ENCODE measurements around the gene TMCO4. TPM values are rescaled to one million over a fixed set of nuclear protein-coding genes. Genes with fewer than 3 reads are reported as not detected.

Gene TMCO4
- total RNA-seq, 1 experiment from 2014 or later: 4.0 TPM

DNA sequence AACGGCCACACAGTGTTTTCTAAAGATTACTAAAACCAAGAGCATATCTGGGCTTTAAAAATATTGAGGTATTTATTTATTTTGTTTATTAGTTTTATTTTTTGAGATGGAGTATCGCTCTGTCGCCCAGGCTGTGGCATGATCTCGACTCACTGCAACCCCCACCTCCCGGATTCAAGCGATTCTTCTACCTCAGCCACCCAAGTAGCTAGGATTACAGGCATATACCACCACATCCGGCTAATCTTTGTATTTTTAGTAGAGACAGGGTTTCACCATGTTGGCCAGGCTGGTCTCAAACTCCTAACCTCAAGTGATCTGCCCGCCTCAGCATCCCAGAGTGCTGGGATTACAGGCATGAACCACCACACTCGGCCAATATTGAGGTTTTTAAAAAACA lies 23.9 kb downstream of the TMCO4 start:
- DNase-seq (ENCODE audit: low spot score): no peak

DNA sequence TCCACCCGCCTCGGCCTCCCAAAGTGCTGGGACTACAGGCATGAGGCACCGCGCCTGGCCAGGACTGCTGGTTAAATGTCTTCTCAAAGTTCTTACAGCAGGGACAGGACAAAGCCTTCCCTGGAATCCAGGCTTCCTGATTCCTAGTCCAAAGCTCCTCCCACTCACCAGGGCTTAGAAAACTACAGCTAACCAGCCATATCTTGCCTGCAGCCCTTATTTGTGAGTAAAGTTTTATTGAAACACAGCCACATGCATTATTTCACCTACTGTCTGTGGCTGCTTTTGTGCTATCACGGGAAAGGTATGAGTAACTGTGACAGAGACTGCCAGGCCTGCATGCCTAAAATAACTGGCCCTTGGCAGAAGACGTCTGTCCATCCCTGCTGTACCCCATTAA lies 24.4 kb downstream of the TMCO4 start:
- no peak for DNase-seq (ENCODE audit: low spot score)

DNA sequence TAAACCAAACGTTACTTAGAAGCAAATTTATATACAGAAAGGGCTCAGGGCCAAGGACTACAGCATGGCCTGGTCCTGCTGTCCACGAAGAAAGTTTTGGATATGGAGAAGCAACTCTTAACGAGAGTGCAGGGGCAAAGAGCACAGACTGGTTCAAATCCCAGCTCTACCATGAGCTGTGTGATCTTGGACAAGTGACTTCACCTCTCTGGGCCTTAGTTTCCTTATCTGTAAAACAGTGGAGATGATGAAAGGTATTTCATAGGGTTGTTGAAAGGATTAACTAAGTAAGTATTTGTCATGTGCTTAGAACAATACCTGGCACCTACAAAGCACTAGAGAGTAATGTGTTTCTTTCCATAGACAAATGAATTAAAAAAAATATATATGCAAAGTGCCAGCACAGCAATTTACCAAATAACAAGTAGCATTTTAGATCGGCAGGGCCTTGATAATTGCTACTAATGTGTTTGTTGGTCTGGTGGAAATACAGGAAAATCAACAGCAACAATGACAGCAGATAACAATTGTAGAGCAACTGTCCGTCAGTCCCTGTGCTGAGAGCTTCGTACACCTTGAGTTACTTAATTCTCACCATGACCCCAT lies 25.4 kb downstream of the TMCO4 start:
- DNase-seq (ENCODE audit: low spot score): no peak

DNA sequence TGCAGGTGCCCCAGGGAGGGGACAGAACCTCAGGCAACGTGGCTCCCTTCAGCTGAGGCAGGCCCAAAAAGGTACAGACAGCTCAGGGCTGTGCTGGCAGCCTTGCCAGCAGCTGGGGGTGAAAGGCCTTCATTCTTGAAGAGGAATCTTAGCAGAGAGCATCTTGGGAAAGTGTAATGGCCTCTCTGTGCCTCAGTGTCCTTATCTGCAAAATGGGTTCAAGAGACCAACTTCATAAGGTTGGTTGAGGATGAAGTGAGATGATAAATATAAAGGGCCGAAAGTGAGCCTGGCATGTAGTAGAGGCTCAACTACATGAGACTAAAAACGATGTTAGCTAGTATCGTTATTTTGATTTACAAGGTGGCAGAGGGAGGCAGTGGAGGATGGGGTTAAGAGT lies 26.2 kb downstream of the TMCO4 start:
- DNase-seq (ENCODE audit: low spot score): no peak

DNA sequence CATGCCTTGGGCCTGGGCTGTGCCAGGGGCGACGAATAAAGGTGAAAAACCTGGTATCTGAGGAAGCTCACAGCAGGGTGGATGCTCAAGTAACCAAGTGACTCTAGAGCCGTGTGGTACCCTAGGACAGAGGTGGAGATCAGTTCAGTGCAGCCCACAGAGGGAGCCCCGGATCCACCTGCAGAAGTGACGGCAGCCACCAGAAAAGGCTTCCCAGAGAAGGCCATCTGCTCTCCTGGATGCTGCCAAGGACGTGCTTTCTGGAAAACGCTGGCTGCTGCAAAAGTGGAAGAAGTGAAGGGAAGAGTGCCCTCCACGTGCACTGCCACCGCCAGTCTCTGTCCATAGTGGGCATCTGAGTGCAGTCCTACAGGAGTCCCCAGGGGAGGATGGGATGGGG lies 27.7 kb downstream of the TMCO4 start:
- no peak for DNase-seq (ENCODE audit: low spot score)

DNA sequence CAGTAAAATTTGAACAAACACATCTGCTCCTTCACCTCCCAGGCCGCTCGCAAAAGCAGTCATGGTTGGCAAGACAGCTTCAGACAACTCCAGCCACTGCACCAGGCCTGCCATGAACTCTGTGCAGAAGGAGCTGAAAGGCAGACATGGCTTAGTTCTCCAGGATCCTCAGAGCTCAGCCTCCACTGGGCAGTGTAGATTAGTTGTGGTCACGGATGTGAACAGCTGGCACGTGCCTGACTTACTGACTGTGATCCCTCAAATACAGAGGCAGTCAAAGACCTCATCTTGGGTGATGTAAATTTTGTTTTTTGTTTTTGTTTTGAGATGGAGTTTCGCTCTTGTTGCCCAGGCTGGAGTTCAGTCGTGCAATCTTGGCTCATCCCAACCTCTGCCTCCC lies 28.4 kb downstream of the TMCO4 start:
- no peak for DNase-seq (ENCODE audit: low spot score)

DNA sequence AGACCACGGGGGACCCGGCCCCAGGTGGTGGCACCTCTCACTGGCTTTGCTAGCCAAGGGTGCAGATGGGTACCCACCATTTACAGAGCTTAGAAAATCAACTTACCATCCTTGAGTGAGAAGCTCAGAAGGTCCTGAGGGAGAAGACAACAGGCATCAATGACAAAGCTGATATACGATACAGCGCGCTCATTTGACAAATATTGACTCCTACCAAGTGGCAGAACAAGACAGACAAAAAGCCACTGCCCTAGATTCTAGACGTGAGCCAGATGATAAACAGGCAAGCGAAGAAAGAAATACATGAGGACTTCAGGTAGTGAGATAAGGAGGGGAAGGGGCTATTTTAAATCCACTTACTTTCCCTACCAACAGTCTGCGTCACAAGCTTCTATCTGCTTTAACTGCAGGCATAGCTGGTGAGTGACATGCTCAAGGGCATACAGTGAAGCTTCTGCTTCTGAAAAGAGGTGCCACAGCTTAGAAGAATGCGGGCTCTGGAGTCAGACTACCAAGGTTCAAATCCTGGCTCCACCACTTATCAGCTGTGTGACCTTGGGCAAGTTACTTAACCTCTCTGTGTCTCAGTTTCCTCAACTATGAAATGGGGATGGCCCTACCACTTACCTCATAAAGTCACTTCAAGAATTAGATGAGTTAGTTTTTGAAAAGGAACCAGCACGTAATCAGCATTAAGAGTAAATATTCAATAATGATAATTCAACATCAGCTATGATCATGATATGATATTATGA lies 29.1 kb downstream of the TMCO4 start:
- DNase-seq (ENCODE audit: low spot score): no peak

DNA sequence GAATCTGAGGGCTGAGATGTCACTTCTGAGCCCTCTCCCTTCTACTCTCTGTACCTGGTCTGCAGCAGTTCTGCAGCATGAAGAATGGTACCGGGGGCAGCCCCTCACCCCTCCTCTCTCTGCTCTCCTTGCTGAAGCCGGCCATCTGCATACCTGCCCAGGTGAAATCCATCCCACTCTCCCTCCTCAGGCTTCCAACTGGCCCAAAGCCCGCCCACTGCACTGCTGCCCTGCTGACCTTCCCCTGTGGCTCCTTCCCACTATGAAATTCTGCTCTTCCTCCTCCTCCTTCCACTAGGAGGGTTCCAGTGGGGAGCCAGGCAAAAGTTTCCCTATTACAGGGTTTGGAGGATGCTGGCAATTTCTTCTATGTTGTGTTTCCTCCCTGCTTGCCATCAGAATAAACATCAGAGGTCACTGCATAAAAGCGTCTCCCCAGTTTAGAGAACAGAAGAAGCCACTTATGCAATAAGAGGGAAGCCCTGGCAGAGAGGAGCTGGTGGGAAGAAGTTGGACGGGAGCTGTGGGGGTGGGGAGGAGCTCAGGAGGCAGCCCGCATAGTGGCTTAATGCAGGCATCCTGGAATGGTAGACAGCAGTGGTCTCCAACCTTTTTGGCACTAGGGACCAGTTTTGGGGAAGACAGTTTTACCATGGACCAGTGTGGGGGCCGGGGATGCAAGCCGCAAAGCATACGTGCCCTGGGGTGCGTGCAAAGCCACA lies 30.3 kb downstream of the TMCO4 start:
- no peak for DNase-seq (ENCODE audit: low spot score)

DNA sequence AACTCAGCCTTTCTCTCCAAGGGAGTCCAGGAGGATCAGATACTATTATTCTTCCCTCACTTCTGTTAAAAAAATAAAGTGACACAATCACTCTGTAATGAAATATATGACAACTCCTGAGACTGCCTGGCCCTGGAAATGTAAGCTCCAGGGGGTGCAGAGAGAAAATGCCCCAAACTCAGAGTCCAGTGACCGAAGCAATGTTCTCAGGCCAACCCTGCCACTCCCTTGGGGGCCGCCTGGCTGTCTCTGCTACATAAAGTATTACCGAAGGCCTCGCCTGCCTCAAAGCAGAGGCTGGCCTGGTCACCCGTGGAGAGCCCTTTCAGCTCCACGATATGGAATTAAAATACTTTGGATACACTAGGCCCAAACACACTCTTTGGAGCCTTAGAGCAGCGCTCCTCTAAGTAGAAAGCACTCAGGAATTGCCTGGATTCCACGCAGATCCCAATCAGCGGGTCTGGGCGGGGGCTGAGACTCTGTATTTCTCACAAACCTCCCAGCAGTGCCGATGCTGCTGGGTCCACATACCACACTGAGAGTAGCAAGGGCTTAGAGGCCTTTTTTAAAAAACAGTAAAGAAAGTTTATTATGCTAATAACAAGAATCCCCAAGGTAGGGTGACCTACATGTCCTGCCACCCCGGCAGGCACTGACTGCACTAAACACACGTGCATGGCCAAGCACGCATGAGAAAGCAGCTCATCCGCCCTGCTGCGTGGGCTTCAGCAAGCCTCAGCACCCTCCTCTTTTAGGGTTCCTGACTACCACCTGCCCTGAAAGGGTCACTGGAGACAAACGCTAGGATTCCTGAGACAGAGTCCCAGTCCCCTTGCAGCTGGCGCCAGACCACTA lies 31.1 kb downstream of the TMCO4 start:
- no peak for DNase-seq (ENCODE audit: low spot score)

DNA sequence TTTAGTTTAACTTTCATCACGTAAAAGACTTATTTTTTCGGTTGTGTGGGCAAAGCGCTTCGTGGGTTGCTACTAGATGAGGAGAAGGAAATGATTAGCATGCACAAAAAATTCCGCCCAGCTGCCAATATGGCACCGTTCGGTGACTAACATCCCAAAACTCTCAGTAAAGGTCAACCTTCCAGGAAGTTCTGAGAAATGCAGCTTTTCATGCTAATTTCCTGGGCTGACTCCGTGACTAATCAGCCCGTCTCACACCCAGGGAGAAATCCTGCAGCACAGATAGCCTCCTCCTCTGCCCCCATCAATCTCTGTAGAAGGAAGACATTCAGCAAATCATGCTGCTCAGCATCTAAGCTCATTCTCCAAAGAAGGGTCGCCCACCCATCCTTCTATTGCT lies 34.1 kb downstream of the TMCO4 start:
- peak; percentile 93 for DNase-seq (ENCODE audit: low spot score)

DNA sequence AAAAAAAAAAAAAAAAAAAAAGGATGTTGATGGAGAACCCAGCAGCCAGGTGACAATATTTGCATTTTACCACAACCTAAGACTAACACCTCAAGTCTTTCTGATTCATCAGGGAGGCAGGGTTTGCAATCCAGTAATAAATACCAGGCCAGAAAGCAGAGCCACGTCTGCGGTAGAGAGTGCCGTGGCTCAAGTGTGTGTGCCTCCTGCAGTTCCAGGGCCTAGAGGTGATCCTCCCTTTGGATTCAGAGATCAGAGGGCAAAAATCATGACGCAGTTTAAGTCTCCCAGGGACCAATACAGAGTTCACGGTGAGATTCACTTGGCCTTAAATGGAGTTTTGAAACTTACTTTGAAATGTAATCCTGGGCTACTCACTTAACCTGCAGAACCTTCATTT lies 34.9 kb downstream of the TMCO4 start:
- DNase-seq (ENCODE audit: low spot score): peak; percentile 57

DNA sequence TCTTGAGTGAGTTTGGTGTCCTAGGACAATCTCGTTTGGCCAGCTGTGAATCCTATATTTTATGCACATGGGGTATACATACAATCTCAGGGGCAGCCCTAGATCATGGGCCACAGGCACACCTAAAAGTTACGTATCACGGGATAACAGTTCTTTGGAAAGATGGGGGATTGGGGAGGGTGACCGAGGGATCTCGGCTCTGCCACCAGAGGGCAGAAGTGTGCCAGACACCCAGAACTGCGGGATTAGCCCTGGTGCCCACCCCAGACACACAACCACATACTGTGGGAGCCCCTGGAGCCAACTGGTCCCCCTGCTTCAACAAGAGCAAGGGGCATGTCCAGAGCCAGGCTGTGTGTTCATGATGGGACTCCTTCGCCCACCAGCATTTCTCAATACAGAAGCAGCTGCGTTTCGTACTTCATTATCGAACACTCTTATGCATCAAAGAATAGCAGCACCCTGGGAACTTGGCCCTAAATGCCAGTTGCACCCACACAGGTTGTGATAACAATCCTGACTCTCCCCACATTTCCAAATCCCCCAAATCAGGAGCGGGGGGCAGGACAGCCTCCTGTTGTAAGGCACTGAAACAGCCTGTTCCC lies 37.4 kb downstream of the TMCO4 start:
- peak; percentile 25 for DNase-seq (ENCODE audit: low spot score)

DNA sequence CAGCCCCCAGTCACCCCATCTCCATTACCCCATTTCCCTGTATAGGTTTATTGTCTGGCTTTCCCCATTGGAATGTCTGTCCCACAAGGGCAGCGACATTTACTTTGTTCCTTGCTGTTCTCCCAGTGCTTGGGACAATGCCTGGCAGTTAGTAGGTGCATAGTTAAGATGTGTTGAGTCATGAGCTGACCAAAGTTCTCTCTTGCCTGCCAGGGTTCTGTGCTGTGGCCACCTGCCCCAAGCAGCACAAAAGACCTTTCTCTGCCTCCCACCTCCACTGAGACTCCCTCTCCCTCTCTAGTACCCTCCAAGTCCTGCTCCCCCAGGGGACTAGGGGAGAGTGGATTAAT lies 40.0 kb downstream of the TMCO4 start:
- no peak for DNase-seq (ENCODE audit: low spot score)

DNA sequence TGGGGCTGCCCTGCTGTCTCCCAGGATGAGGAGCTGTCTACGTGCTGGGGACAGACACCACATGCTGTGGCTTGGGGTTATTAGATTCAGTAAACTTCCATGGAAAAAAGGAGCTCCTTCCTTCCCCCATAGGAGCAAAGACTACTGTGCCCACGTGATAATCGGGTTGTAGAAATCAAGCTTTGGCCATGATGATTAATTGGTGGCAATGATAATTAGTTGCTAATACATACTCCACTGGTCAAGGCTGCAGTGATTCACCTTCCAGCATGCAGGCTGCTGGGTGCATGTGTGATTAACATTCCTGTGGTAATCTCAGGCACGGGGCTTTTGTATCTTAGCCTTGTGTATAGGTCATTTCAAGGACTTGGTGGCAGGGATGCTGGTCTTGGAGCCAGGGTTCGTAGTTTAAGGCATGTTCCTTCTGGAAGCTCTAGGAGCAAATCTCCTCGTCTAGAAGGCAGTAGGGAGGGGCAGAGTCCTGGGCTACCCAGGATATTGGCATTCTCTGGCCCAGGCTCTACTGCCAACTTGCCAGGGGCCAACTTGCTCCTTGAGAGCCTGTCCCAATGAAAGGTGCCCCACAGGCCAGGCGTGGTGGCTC lies 41.4 kb downstream of the TMCO4 start:
- peak; percentile 87 for DNase-seq (ENCODE audit: low spot score)

DNA sequence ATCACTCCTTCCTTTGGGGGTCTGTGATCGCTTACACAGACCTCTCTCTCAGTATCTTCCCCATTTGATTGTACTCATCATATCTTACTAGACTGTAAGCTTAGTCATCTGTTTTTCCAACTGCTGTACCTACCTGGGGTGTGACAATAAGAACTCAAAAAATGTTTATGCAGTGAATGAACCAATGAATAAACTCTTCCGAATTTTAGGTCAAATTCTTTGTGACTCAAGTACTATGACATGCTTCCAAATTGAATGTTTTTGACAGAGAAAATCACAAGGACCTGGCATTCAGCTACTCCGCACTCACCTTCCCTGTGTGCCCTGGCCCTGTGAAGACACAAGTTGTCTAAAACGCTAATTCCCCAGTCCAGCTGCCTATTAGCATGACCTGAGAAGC lies 42.1 kb downstream of the TMCO4 start:
- DNase-seq (ENCODE audit: low spot score): peak; percentile 27

DNA sequence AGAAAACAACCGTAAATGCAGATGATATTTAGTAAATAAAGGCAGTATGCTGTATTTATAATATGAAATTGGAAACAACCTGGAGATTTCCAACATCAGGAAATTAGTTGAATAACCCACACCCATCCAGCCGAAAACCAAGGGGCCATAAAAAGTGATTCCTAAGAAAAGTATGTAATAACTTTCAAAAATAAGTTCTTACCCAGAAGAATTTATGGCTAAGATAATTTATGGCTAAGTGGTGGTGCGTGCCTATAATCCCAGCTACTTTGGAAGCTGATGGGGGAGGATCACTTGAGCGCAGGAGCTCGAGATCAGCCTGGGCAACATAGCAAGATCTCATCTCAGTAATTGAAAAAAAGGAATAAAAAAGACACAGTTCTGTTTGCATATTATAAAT lies 43.2 kb downstream of the TMCO4 start:
- peak; percentile 13 for DNase-seq (ENCODE audit: low spot score)

DNA sequence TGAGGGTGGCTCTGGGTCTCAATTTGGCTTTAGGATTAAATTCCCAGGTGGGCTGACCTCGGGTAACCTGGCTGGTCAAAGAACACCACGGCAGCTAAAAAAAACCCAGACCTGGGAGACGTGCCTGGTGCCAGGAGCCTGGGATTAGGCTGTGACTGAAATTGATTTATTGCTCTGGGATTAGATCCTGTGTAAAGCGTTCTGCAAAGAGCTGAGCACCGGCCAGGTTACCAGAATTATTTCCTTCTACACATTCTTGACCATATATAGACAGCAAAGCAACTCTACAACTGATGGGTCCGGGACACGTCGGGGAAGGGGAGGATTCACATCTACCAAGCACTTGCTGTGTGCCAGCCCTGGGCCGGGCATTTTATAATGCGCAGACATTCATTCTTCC lies 45.2 kb downstream of the TMCO4 start:
- peak; percentile 19 for DNase-seq (ENCODE audit: low spot score)

DNA sequence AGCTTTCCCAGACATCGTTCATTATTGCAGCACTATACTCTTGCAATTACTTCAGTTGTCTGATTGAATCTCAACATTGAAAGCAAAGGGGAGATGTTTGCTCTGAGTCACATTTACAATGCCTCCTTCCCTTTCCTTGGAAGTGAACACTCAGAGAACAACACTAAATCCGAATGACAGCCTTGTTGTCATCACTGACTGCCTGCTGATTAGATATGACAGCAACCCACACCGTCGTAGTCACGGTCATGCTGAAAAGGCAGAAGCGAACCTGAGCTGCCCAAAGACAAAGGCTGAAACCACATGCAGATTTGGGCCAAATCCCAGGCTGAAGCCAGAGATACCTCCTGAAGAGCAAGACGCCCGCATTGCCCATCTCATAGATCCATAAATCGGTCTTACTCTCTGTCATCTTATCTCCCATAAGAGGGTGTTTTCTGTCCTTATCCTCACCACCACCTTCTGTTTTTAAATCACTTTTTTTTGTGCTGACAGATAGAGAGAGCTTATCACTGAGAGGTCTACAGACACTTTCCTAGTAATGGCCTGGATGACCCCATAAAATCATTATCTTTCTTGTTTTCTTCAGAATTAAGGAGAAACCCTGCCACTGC lies 47.5 kb downstream of the TMCO4 start:
- DNase-seq (ENCODE audit: low spot score): peak; percentile 23

DNA sequence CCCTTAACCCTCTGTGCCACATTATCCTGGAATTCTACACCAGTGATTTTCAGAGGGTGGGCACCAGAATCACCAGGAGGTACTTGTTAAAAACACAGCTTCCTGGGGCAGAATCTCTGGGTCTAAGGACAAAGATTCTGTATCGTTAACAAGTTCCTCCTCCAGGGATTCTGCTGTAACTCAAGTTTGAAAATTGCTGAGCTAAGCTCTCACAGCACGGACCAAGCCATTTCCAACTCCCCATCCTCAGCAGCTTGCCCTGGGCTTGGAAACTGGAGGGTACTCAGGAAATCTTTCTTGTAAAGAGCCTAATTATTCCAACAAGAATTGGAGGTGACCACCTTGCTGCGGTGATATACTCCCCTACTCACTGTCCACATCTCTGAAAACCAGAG lies 48.8 kb downstream of the TMCO4 start:
- DNase-seq (ENCODE audit: low spot score): no peak

DNA sequence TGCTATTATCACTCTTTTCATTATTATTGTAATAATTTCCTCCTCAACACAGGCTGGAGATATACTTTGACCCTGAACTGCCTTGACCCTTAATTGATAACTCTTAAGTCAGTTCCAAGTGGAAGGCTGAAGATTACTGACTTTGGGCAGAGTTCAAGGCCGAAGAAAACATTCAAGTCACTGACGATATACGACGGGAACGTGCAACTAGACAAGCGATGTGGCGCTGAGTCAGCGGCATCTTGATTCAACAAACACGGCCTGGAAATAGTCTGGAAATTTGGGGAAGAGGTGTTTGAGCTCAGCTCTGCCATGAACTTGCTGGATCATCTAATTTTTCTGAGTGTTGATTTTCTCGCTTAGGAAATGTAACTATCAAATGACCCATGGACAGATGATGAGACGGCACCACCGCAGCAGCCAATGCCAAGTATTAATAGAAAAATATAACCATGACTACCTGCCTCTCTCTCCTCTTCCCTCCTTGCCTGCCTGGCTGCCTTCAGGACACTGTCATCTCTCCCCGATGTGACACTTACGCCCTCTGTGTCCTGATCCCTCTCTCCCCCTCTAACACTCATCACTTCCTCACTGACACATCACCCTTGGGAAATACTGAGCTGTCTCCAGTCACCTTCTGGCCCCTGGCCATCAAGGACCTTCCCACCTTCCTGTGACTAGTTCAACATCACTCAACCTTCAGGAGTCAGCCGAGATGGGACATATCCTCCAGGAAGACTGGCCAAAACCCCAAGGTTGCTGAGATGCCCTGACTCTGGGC lies 49.4 kb downstream of the TMCO4 start:
- DNase-seq (ENCODE audit: low spot score): peak; percentile 54

Measured in A172 (cell line).